IMR-90 (cell line): ENCODE measurements around the gene DCAF11. TPM values are rescaled to one million over a fixed set of nuclear protein-coding genes. Genes with fewer than 3 reads are reported as not detected.

Experiments used
- ATAC-seq: fragments of 200-7000 bp; cut with Tn5 transposase; 2 replicates; pipeline ENCODE4 v1.9.1; 2020; ENCODE audit warnings: low read depth, mild to moderate bottlenecking, moderate library complexity
- BruUV-seq: library from RNA; stranded (reverse); fragments of 400-500 nt; replicated peaks from 2 replicates; lab custom pipeline; 2021; lab: Mats Ljungman, UMichigan
- CTCF ChIA-PET: fragments of 300-600 bp; formaldehyde crosslinking; extraction: SDS; loops from one replicate; lab custom pipeline; 2021; ENCODE audit warnings: antibody characterized with exemption; lab: Yijun Ruan, JAX
- POLR2A ChIA-PET: fragments of 300-600 bp; sonication (Branson Sonifier 250); formaldehyde crosslinking; loops from one replicate; lab custom pipeline; 2022; ENCODE audit warnings: antibody characterized with exemption; ENCODE audit not compliant: unreplicated experiment; lab: Charles Lee
- DNase-seq: peaks from one replicate; pipeline ENCODE4 v3.0.0; 2013
- H2AFZ ChIP-seq: replicated peaks from 2 replicates; pipeline ENCODE3; 2013; ENCODE audit warnings: low read length, mild to moderate bottlenecking; ENCODE audit not compliant: poor library complexity
- H2AK5ac ChIP-seq: 2 replicates; pipeline ENCODE4 v1.6.1; 2013; ENCODE audit warnings: low read depth, low read length, inconsistent platforms
- H2AK9ac ChIP-seq: replicated peaks from 2 replicates; pipeline ENCODE3; 2013; ENCODE audit warnings: mild to moderate bottlenecking, low read depth, low read length, moderate library complexity; ENCODE audit not compliant: poor library complexity
- H2BK120ac ChIP-seq: 2 replicates; pipeline ENCODE4 v1.6.1; 2013; ENCODE audit warnings: low read depth, low read length, inconsistent platforms
- H2BK15ac ChIP-seq: 3 replicates; pipeline ENCODE4 v1.6.1; 2013; ENCODE audit warnings: low read depth, low read length, inconsistent platforms
- H2BK20ac ChIP-seq: 2 replicates; pipeline ENCODE4 v1.6.1; 2013; ENCODE audit warnings: low read depth, mild to moderate bottlenecking, inconsistent platforms, low read length, moderate library complexity
- H2BK5ac ChIP-seq: 2 replicates; pipeline ENCODE4 v1.6.1; 2013; ENCODE audit warnings: mild to moderate bottlenecking, low read depth, low read length, inconsistent platforms; ENCODE audit not compliant: poor library complexity, severe bottlenecking
- H3K14ac ChIP-seq: replicated peaks from 2 replicates; pipeline ENCODE4 v1.6.1; 2013; ENCODE audit warnings: low read depth, low read length, inconsistent platforms
- H3K18ac ChIP-seq: 2 replicates; pipeline ENCODE4 v1.6.1; 2013; ENCODE audit warnings: low read depth, low read length, control low read depth
- H3K23ac ChIP-seq: 2 replicates; pipeline ENCODE4 v1.6.1; 2013; ENCODE audit warnings: low read depth, low read length, inconsistent platforms
- H3K27ac ChIP-seq: 2 replicates; pipeline ENCODE4 v1.5.1; 2013; ENCODE audit warnings: mild to moderate bottlenecking, control low read depth, low read length; ENCODE audit not compliant: insufficient read depth
- H3K27me3 ChIP-seq: 2 replicates; pipeline ENCODE4 v1.6.1; 2013; ENCODE audit warnings: low read length; ENCODE audit not compliant: control insufficient read depth, insufficient read depth
- H3K36me3 ChIP-seq: 2 replicates; pipeline ENCODE4 v1.6.1; 2013; ENCODE audit warnings: low read length, mixed read lengths; ENCODE audit not compliant: control insufficient read depth, insufficient read depth
- H3K4ac ChIP-seq: 2 replicates; pipeline ENCODE4 v1.6.1; 2013; ENCODE audit warnings: low read depth, low read length, inconsistent platforms
- H3K4me1 ChIP-seq: 2 replicates; pipeline ENCODE4 v1.6.1; 2013; ENCODE audit warnings: low read length, mixed read lengths; ENCODE audit not compliant: control insufficient read depth, insufficient read depth
- H3K4me2 ChIP-seq: 2 replicates; pipeline ENCODE4 v1.6.1; 2013; ENCODE audit warnings: low read depth, mild to moderate bottlenecking, control low read depth, low read length, moderate library complexity
- H3K4me3 ChIP-seq: 2 replicates; pipeline ENCODE4 v1.5.1; 2013; ENCODE audit warnings: low read depth, mild to moderate bottlenecking, control low read depth, low read length, moderate library complexity; ENCODE audit not compliant: insufficient read depth
- H3K56ac ChIP-seq: 2 replicates; pipeline ENCODE4 v1.6.1; 2013; ENCODE audit warnings: low read length, inconsistent platforms; ENCODE audit not compliant: insufficient read depth; ENCODE audit errors: extremely low read depth
- H3K79me1 ChIP-seq, 2 experiments: 2 replicates each; pipeline ENCODE4 v1.6.1; 2013; ENCODE audit warnings: low read length in 2 of 2, inconsistent platforms in 1 of 2, low read depth in 1 of 2
- H3K9ac ChIP-seq: 2 replicates; pipeline ENCODE4 v1.6.1; 2013; ENCODE audit warnings: low read depth, low read length, control low read depth
- H3K9me1 ChIP-seq: 2 replicates; pipeline ENCODE4 v1.6.1; 2013; ENCODE audit warnings: low read length, inconsistent platforms; ENCODE audit not compliant: insufficient read depth
- H3K9me3 ChIP-seq: 2 replicates; pipeline ENCODE4 v1.6.1; 2013; ENCODE audit warnings: low read length; ENCODE audit not compliant: control insufficient read depth, insufficient read depth
- H4K20me1 ChIP-seq: 2 replicates; pipeline ENCODE4 v1.6.1; 2013; ENCODE audit warnings: low read length, inconsistent platforms; ENCODE audit not compliant: insufficient read depth
- H4K5ac ChIP-seq: 2 replicates; pipeline ENCODE4 v1.6.1; 2013; ENCODE audit warnings: mild to moderate bottlenecking, low read depth, low read length, control low read depth
- H4K8ac ChIP-seq, 2 experiments: 2 replicates each; pipeline ENCODE4 v1.6.1; 2013; ENCODE audit warnings: low read depth in 2 of 2, low read length in 2 of 2, control low read depth in 1 of 2, inconsistent platforms in 1 of 2
- H4K91ac ChIP-seq: 2 replicates; pipeline ENCODE4 v1.6.1; 2013; ENCODE audit warnings: low read depth, low read length, inconsistent platforms; ENCODE audit not compliant: insufficient read depth
- BHLHE40 ChIP-seq: fragments of 150-350 bp; IDR thresholded peaks from 2 replicates; pipeline ENCODE4 v1.6.1; 2016; ENCODE audit warnings: mild to moderate bottlenecking, low read depth, low read length
- CEBPB ChIP-seq: IDR thresholded peaks from 2 replicates; pipeline ENCODE4 v1.6.1; 2012; ENCODE audit warnings: low read depth, low read length, improper control_type of control experiment
- CTCF ChIP-seq: conservative IDR thresholded peaks from 2 replicates; pipeline ENCODE4 v1.5.1; 2012; ENCODE audit warnings: mild to moderate bottlenecking, low read depth, low read length, improper control_type of control experiment
- ELK1 ChIP-seq: fragments of 150-350 bp; IDR thresholded peaks from 2 replicates; pipeline ENCODE4 v1.6.1; 2016; ENCODE audit warnings: low read depth, mild to moderate bottlenecking, low read length, moderate library complexity, borderline replicate concordance
- MAFK ChIP-seq: IDR thresholded peaks from 2 replicates; pipeline ENCODE4 v1.6.1; 2012; ENCODE audit warnings: low read depth, low read length, improper control_type of control experiment
- MAZ ChIP-seq: IDR thresholded peaks from 2 replicates; pipeline ENCODE4 v1.6.1; 2012; ENCODE audit warnings: low read depth, mild to moderate bottlenecking, low read length, improper control_type of control experiment, moderate library complexity, borderline replicate concordance
- NFE2L2 ChIP-seq: fragments of 150-350 bp; IDR thresholded peaks from 2 replicates; pipeline ENCODE4 v1.6.1; 2016; ENCODE audit warnings: low read depth, mild to moderate bottlenecking, low read length
- RAD21 ChIP-seq: IDR thresholded peaks from 2 replicates; pipeline ENCODE4 v1.6.1; 2012; ENCODE audit warnings: low read length, improper control_type of control experiment
- RCOR1 ChIP-seq: IDR thresholded peaks from 2 replicates; pipeline ENCODE4 v1.6.1; 2012; ENCODE audit warnings: mild to moderate bottlenecking, low read length, improper control_type of control experiment; ENCODE audit not compliant: insufficient replicate concordance
- RFX5 ChIP-seq: IDR thresholded peaks from 2 replicates; pipeline ENCODE4 v1.8.0; 2012; ENCODE audit warnings: low read depth, mild to moderate bottlenecking, low read length, moderate library complexity
- USF2 ChIP-seq: fragments of 150-350 bp; IDR thresholded peaks from 2 replicates; pipeline ENCODE4 v1.6.1; 2017; ENCODE audit warnings: mild to moderate bottlenecking, antibody characterized with exemption, low read length, low read depth
- dilution Hi-C: fragments of 300-500 bp; cut with HindIII; formaldehyde crosslinking; loops from one replicate; pipeline ENCODE4 v1.14.3; 2018; ENCODE audit warnings: low sequenced_read_pairs; ENCODE audit not compliant: unreplicated experiment
- in situ Hi-C: fragments of 300-500 bp; cut with MboI; formaldehyde crosslinking; loops from 3 replicates; pipeline ENCODE4 v1.14.3; 2019; ENCODE audit warnings: low sequenced_read_pairs, inconsistent platforms, mixed read lengths
- intact Hi-C: fragments of 100-400 bp; cut with micrococcal nuclease; formaldehyde crosslinking; loops from 2 replicates; pipeline ENCODE4 v1.10.0; 2022
- polyA plus RNA-seq, 3 experiments: library from polyadenylated mRNA; depleted of rRNA; stranded (reverse); fragments of >200 nt; gene quantifications; 2 replicates each; pipeline ENCODE4 v1.2.3, GENCODE V29; 2012; ENCODE audit warnings: low replicate concordance in 1 of 3
- total RNA-seq: library from RNA; depleted of rRNA; stranded (reverse); fragments of >200 nt; gene quantifications from 2 replicates; pipeline ENCODE4 v1.2.3, GENCODE V29; 2012

The DCAF11 gene
- total and polyA plus RNA-seq, 2 of the 4 experiments (the other 2 are of a cell fraction), result 21.0 to 52.0 TPM

- Histone ChIP-seq H3K9me1 (peaks cover 13% of the 10 kb centered on the region), H3K4me1 (peaks cover 8% of the 10 kb centered on the region), H2BK5ac (no peak overlapping the region), H2AK5ac (no peak overlapping the region), H3K4me3 (no peak overlapping the region), H4K5ac (no peak overlapping the region), H3K9me3 (no peaks in the 10 kb centered on the region), H2AK9ac (no peak overlapping the region), H2BK20ac (no peak overlapping the region), H3K9ac (no peak overlapping the region), H3K27me3 (no peaks in the 10 kb centered on the region; the same call in 1 of the 2 replicates), H3K18ac (no peak overlapping the region), H2BK120ac (no peak overlapping the region; the same call in 1 of the 2 replicates), H3K4ac (no peak overlapping the region), H3K27ac (no peak overlapping the region), H3K79me1 (peaks cover 16 to 27% of the 10 kb centered on the region in 2 experiments), H4K8ac (no peak overlapping the region), H3K4me2 (no peak overlapping the region), H2AFZ (no peak overlapping the region), H3K36me3 (no peaks in the 10 kb centered on the region), H2BK15ac (no peak overlapping the region), H3K14ac (no peak overlapping the region), H4K91ac (no peak overlapping the region), H4K20me1 (peaks cover 10% of the 10 kb centered on the region; the same call in 1 of the 2 replicates), H3K23ac (no peak overlapping the region), H3K56ac (no peak overlapping the region)
- TF ChIP-seq BHLHE40 (no peak), RAD21 (no peak), RFX5 (no peak), MAZ (no peak), CTCF (no peak), MAFK (no peak), NFE2L2 (no peak), ELK1 (no peak), RCOR1 (no peak), CEBPB (no peak), USF2 (no peak)
- POLR2A ChIA-PET, result no interaction called here
- BruUV-seq, result no TSS peak
- no peak for DNase-seq
- in situ Hi-C loops, result loop anchor here (5.0 to 10.0 kb wide), 2 partner anchors 35 to 117 kb away; no protein-coding TSS in a partner anchor
- CTCF ChIA-PET, result interaction anchor here (3.4 to 3.5 kb wide), 2 partner anchors 17 to 34 kb away, joined by 15 to 30 read pairs; no protein-coding TSS in a partner anchor
- dilution Hi-C loops, result no loop called here
- no peak for ATAC-seq
- intact Hi-C loops, result no loop called here
These were observed 22.5 kb upstream of the DCAF11 start for GRCh38 chr14:24092110-24092504.
